Measurements from ENCODE around the gene SHPK.

- TF ChIP-seq POLR2AphosphoS5 (IDR thresholded peaks at IDR 0.05) (no peak), POLR2A (IDR thresholded peaks at IDR 0.05) (no peak)
Observed at GRCh38 chr17:3621146-3621720, 14.8 kb downstream of the SHPK start.

All from prostate gland (tissue), 1 donor.